GM19099 (cell line): ENCODE results near the gene RALY.

Source experiments
- POLR2A ChIP-seq: IDR thresholded peaks from 3 replicates; pipeline ENCODE4 v1.6.1; 2011; ENCODE audit warnings: low read depth; ENCODE audit not compliant: insufficient read length; ENCODE audit errors: extremely low read depth

The RALY gene

DNA sequence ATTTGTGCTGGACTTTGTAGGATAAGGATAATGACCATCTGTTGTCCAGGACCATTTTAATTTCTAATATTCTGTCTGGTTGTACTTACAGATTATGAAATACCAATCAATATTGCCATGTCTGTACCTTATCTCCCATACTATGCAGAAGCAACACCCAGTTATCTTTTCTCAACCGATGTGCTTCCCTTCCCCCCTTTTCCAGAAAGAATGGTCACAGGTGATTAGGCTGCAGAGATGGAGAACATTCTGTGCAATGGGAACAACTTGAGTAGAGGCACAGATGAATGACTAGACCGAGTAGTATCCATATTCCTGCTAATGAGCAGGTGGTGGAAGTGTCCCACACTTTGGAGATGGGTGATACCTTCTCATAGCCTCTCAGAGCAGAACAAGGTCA lies 10.5 kb downstream of the RALY start:
- no peak for TF ChIP-seq POLR2A

GRCh38 chr20:34004790-34005457 lies 11.2 kb downstream of the RALY start:
- TF ChIP-seq POLR2A = no peak

GRCh38 chr20:34006619-34007018 lies 12.9 kb downstream of the RALY start:
- TF ChIP-seq POLR2A = no peak

GRCh38 chr20:34008477-34008876 lies 14.8 kb downstream of the RALY start:
- no peak for TF ChIP-seq POLR2A

GRCh38 chr20:34010405-34010931 lies 16.8 kb downstream of the RALY start:
- TF ChIP-seq POLR2A = no peak

GRCh38 chr20:34011275-34011674 lies 17.6 kb downstream of the RALY start:
- TF ChIP-seq POLR2A = no peak

- no peak for TF ChIP-seq POLR2A
Observed at GRCh38 chr20:34012330-34012729, 18.6 kb downstream of the RALY start.

DNA sequence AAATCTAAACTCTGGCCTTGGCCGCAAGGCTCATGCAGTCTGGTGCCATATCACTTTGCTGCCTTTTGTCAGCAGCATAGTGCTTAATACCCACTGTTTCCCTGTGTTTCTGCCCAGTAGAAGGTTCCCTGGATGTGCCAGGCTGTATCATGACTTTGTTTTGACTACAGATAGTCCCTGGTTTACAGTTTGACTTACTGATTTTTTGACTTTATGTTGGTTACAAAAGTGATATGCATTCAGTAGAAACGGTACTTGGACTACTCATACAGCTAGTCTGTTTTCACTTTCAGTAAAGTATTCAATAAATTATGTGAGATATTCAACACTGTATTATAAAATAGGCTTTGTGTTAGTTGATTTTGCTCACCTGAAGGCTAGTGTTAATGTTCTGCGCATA lies 19.0 kb downstream of the RALY start:
- no peak for TF ChIP-seq POLR2A

GRCh38 chr20:34013554-34013953 lies 19.8 kb downstream of the RALY start:
- TF ChIP-seq POLR2A = no peak

GRCh38 chr20:34014878-34015277 lies 21.2 kb downstream of the RALY start:
- TF ChIP-seq POLR2A = no peak

GRCh38 chr20:34015401-34016335 lies 22.0 kb downstream of the RALY start:
- TF ChIP-seq POLR2A = no peak

DNA sequence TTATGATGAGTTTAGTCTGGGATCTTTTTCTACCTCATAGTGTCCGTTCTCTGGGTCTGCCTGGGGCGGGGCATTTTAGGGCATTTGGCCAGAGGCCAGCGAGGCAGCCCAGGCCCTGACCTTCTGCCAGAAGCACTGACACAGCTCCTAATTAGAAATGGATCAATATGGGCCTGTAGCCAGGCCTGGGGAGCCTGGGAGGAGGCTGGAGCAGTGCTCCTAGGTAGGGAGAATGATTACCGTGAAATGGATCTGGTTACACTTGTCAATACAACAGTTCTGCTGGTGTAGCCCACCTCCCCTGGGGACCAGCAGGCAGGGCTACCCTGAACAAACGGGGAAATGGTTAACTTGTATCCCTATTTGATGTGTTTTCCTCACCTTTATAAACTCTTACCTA lies 23.0 kb downstream of the RALY start:
- TF ChIP-seq POLR2A = no peak

DNA sequence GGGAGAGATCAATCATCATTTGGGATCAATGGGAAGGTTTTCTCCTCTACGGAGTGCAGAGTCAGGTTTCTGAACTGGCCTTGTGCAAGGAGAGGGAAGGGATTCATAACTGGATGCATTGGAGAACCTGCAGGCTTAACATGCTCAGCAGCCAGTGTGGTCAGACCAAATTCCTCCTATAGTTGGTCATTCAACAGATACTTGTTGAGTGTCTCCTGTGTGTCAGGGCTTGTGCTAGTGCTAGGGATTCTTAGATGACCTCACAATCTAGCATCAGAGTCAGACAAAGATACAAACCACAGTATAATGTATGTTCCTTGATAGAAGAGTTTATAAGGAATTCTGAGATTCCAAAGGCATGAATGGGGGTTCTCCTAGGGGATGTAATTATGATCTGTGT lies 23.9 kb downstream of the RALY start:
- TF ChIP-seq POLR2A = no peak

DNA sequence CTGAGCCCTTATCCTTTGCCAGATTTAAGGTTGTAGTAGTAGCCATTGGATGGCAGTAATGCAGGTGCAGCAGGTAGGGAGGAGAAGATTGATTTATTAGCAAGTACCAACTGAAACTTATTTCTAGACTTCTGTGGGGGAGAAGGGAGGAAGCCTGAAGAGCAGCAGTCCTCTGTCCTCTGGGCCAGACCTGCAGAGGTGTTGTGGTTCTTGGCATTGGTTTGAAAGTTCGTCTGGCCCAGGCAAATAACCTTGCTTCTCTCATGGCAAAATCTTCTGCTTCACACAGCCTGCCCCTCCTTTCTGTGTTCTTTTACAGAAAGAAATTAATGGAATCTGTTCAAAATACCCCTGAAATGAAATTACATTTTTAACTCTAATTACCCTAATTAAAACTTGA lies 24.5 kb downstream of the RALY start:
- TF ChIP-seq POLR2A = no peak

DNA sequence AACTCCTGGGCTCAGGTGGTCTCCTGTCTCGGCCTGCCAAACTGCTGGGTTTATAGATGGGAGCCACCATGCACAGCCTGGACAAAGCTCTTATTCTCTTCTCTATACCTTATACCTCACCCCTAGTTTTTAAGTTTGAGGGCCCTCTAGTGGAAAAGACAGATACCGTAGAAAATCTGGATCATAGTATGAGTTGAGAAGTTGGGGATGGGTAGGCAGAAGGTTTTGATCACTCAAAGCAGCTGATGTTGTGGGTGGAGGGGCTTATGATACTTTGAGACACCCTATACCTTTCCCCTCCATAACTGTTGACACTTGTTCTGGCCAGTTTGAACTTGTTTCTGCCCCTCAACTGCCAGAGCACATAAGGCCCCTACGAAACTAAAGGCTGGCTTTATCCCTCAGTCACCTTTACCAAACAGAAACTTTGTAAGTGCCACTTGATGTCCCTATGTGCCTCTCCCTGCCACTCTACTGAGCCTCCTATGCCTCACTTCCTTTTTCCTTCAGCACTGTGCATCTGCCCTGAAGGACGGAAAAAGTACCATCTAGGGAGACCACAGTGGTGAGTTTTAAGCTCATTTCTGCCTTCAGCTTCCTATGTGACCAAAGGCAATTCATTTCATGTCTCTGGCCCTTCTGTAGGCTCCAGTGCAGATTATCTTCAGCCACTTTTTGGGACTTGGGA lies 28.6 kb downstream of the RALY start:
- TF ChIP-seq POLR2A = no peak
